Naive thymus-derived CD4-positive, alpha-beta T cell (primary cell): ENCODE results near the gene MC1R. TPM values are rescaled to one million over a fixed set of nuclear protein-coding genes. Genes with fewer than 3 reads are reported as not detected.

Source experiments
- ATAC-seq: fragments of 150-1000 bp; cut with Tn5 transposase; 2 replicates; pipeline ENCODE4 v1.10.0; 2021; ENCODE audit warnings: mild to moderate bottlenecking, moderate library complexity
- CTCF ChIA-PET: fragments of 350-600 bp; sonication (Branson Sonifier 250); formaldehyde crosslinking; loops from one replicate; lab custom pipeline; 2021; ENCODE audit warnings: antibody characterized with exemption; lab: Charles Lee
- POLR2A ChIA-PET: fragments of 350-600 bp; sonication (Branson Sonifier 250); formaldehyde crosslinking; loops from one replicate; lab custom pipeline; 2021; ENCODE audit warnings: antibody characterized with exemption, inconsistent platforms; lab: Charles Lee
- DNase-seq, 9 donors: peaks; one replicate each; pipeline versions ENCODE4 v3.0.0 to v3.0.0-alpha.2; 2020 to 2022; ENCODE audit warnings: mixed read lengths in 1 of 9
- H3K27ac ChIP-seq: one replicate; pipeline ENCODE4 v1.7.0; 2013; ENCODE audit warnings: mild to moderate bottlenecking, low read depth, low read length, moderate library complexity
- H3K27me3 ChIP-seq, 2 donors: one replicate each; pipeline ENCODE4 v1.7.0; 2013; ENCODE audit warnings: low read length in 2 of 2, mild to moderate bottlenecking in 2 of 2, moderate library complexity in 2 of 2; ENCODE audit not compliant: control insufficient read depth in 2 of 2, insufficient read depth in 2 of 2
- H3K36me3 ChIP-seq, 3 experiments: 1 replicate in 2 of 3; 2 replicates in 1 of 3; pipeline ENCODE4 v1.7.0; 2013; ENCODE audit warnings: low read length in 3 of 3, mild to moderate bottlenecking in 3 of 3, moderate library complexity in 1 of 3; ENCODE audit not compliant: insufficient read depth in 3 of 3, control insufficient read depth in 2 of 3
- H3K4me1 ChIP-seq, 2 donors: one replicate each; pipeline ENCODE4 v1.7.0; 2013; ENCODE audit warnings: low read length in 2 of 2, mild to moderate bottlenecking in 2 of 2, moderate library complexity in 1 of 2; ENCODE audit not compliant: control insufficient read depth in 2 of 2, insufficient read depth in 2 of 2
- H3K4me3 ChIP-seq: 2 replicates; pipeline ENCODE4 v1.7.0; 2013; ENCODE audit warnings: mild to moderate bottlenecking, low read length
- H3K9me3 ChIP-seq, 3 experiments: 1 replicate in 2 of 3; 2 replicates in 1 of 3; pipeline ENCODE4 v1.7.0; 2013; ENCODE audit warnings: low read length in 3 of 3; ENCODE audit not compliant: control insufficient read depth in 2 of 3
- H3K27ac Mint-ChIP-seq, 9 donors: one replicate each; pipeline ENCODE4 v1.8.0; 2020 to 2022; ENCODE audit warnings: mixed read lengths in 9 of 9, mild to moderate bottlenecking in 8 of 9, moderate library complexity in 5 of 9, inconsistent platforms in 2 of 9
- H3K27me3 Mint-ChIP-seq, 5 donors: one replicate each; pipeline ENCODE4 v1.8.0; 2021 to 2022; ENCODE audit warnings: mixed read lengths in 5 of 5, mild to moderate bottlenecking in 1 of 5
- H3K36me3 Mint-ChIP-seq, 5 donors: one replicate each; pipeline ENCODE4 v1.8.0; 2020 to 2022; ENCODE audit warnings: mixed read lengths in 5 of 5, mild to moderate bottlenecking in 3 of 5, inconsistent platforms in 1 of 5
- H3K4me1 Mint-ChIP-seq, 7 donors: one replicate each; pipeline ENCODE4 v1.8.0; 2020 to 2022; ENCODE audit warnings: mixed read lengths in 7 of 7, mild to moderate bottlenecking in 3 of 7, inconsistent platforms in 1 of 7
- H3K4me3 Mint-ChIP-seq, 10 donors: one replicate each; pipeline ENCODE4 v1.8.0; 2020 to 2022; ENCODE audit warnings: mild to moderate bottlenecking in 10 of 10, mixed read lengths in 10 of 10, moderate library complexity in 6 of 10, inconsistent platforms in 2 of 10
- H3K9me3 Mint-ChIP-seq, 11 donors: one replicate each; pipeline ENCODE4 v1.8.0; 2020 to 2022; ENCODE audit warnings: mixed read lengths in 11 of 11, mild to moderate bottlenecking in 4 of 11, inconsistent platforms in 1 of 11, moderate library complexity in 1 of 11
- intact Hi-C, 2 donors: fragments of 100-400 bp; cut with micrococcal nuclease; formaldehyde crosslinking; loops; one replicate each; pipeline ENCODE4 v1.15.1; 2023
- polyA plus RNA-seq, 2 donors: library from polyadenylated mRNA; unstranded; fragments of 300-500 nt; fragmentation: Illumina TruSeq; gene quantifications; one replicate each; pipeline ENCODE4 v1.2.3, GENCODE V29; 2021
- total RNA-seq, 6 experiments: library from RNA in 5 of 6; stranded (reverse) in 5 of 6; gene quantifications; 1 replicate in 5 of 6; 2 replicates in 1 of 6; pipeline ENCODE4 v1.2.3 and lab custom pipeline; 2021 to 2026

MC1R gene
- total and polyA plus RNA-seq, 7 experiments from 2014 or later = 0.14 to 13.9 (median 10.5) TPM

- DNase-seq = no peak
- Histone ChIP-seq H3K9me3 (no peaks in the 10 kb centered on the region), H3K27ac (no peak overlapping the region), H3K4me3 (no peak overlapping the region), H3K36me3 (peaks cover 11 to 89% (median 15%) of the 10 kb centered on the region in 3 experiments), H3K27me3 (no peaks in the 10 kb centered on the region), H3K4me1 (peaks cover 0 to 5% of the 10 kb centered on the region in 2 donors)
- peaks cover 2 to 16% (median 11%) of the 10 kb centered on the region in 5 donors for H3K36me3 Mint-ChIP-seq
- H3K4me1 Mint-ChIP-seq = peaks cover 0 to 8% (median 5%) of the 10 kb centered on the region in 7 donors
- ATAC-seq = peak; percentile 22
- ChIA-PET POLR2A (no interaction called here), CTCF (interaction anchor here (0.6 kb wide), 1 partner anchor 134 kb away, joined by 3 read pairs; no protein-coding TSS in a partner anchor)
- intact Hi-C loops = no loop called here
- no peaks in the 10 kb centered on the region for H3K27me3 Mint-ChIP-seq
- no peak overlapping the region for H3K4me3 Mint-ChIP-seq
- no peaks in the 10 kb centered on the region for H3K9me3 Mint-ChIP-seq
- H3K27ac Mint-ChIP-seq = peak overlapping the region in 1 of 9 donors; percentile 57
These were observed 24.8 kb upstream of the MC1R start for GRCh38 chr16:89893642-89894548.

DNA sequence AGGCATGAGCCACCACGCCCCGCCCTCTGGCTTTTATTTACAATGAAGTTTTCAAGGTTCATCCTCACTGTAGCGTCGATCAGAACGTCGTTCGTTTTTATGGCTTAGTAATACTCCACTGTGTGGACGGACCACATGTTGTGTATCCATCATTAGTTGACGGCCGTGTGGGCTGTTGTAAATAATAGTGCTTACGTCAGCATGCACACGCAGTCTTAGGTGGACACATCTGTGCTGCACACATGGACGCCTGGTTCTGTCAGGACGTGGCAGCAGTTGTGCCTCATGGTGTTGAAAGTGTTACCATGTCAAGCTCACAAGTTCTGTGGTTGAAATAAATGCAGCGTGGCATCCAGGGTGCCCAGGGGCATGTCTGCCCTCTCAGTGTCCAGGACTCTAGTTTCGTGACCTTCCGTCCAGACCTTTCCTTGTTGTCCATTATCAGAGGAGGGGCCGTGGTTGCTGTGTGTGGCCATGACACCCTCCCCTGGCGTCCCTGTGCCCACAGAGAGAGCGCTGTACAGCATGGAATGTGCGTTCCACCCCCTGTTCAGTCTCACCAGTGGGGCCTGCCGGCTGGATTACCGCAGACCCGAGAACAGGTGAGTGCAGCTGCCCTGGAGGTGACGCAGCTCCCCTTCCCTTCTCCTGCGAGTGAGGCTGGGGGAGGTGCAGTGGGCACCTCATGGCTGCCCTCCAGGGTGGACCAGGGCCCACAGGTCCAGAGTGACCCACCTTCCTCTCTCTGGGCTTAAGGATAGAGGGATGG lies 23.0 kb upstream of the MC1R start:
- intact Hi-C loops = no loop called here
- ChIA-PET CTCF (no interaction called here), POLR2A (no interaction called here)
- Mint-ChIP-seq H3K36me3 (peaks cover 8 to 24% (median 14%) of the 10 kb centered on the region in 5 donors), H3K27ac (peak overlapping the region in 1 of 9 donors; percentile 10), H3K27me3 (no peaks in the 10 kb centered on the region), H3K4me3 (no peak overlapping the region), H3K4me1 (peaks cover 0 to 3% (median 0%) of the 10 kb centered on the region in 7 donors), H3K9me3 (no peaks in the 10 kb centered on the region)
- DNase-seq = no peak
- Histone ChIP-seq H3K4me1 (no peaks in the 10 kb centered on the region), H3K27me3 (no peaks in the 10 kb centered on the region), H3K9me3 (no peaks in the 10 kb centered on the region), H3K36me3 (peaks cover 18 to 98% (median 19%) of the 10 kb centered on the region in 3 experiments), H3K27ac (no peak overlapping the region), H3K4me3 (no peak overlapping the region)
- ATAC-seq = no peak

DNA sequence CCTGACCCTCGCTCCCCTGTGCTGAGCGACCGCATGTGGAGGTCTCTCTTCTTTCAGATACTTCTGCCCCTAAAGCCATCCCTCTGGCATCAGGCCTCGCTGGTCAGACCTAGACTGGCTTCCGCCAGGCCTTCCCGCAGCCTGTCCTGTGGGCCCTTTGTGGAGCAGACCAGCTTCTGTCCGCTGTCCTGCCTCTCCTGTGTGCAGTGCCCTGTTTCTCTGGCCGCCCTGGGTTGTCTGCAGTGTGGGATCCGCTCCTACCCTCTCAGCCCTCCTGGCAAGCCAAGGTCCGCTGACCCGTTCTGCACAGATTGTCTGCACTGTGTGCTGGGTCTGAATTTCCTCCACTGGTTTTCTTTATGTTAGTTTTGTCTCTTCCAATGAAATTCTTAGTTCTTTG lies 21.5 kb upstream of the MC1R start:
- Histone ChIP-seq H3K4me3 (no peak overlapping the region), H3K9me3 (no peaks in the 10 kb centered on the region), H3K27me3 (no peaks in the 10 kb centered on the region), H3K36me3 (peaks cover 19 to 89% (median 23%) of the 10 kb centered on the region in 3 experiments), H3K27ac (no peak overlapping the region), H3K4me1 (no peaks in the 10 kb centered on the region)
- H3K27ac Mint-ChIP-seq = no peak overlapping the region
- no peak for DNase-seq
- H3K36me3 Mint-ChIP-seq = peaks cover 8 to 19% (median 12%) of the 10 kb centered on the region in 5 donors
- H3K4me1 Mint-ChIP-seq = no peaks in the 10 kb centered on the region
- no peak overlapping the region for H3K4me3 Mint-ChIP-seq
- ATAC-seq = no peak
- ChIA-PET POLR2A (no interaction called here), CTCF (no interaction called here)
- H3K27me3 Mint-ChIP-seq = no peaks in the 10 kb centered on the region
- no peaks in the 10 kb centered on the region for H3K9me3 Mint-ChIP-seq
- intact Hi-C loops = no loop called here

- Histone ChIP-seq H3K36me3 (peaks cover 19 to 83% (median 26%) of the 10 kb centered on the region in 3 experiments), H3K4me1 (no peaks in the 10 kb centered on the region), H3K27ac (no peak overlapping the region), H3K9me3 (no peaks in the 10 kb centered on the region), H3K4me3 (no peak overlapping the region), H3K27me3 (no peaks in the 10 kb centered on the region)
- H3K27me3 Mint-ChIP-seq = no peaks in the 10 kb centered on the region
- H3K4me1 Mint-ChIP-seq = no peaks in the 10 kb centered on the region
- DNase-seq (no peak), ATAC-seq (no peak)
- no peak overlapping the region for H3K4me3 Mint-ChIP-seq
- intact Hi-C loops = no loop called here
- CTCF ChIA-PET = no interaction called here
- POLR2A ChIA-PET = no interaction called here
- H3K36me3 Mint-ChIP-seq = peaks cover 8 to 19% (median 12%) of the 10 kb centered on the region in 5 donors
- no peaks in the 10 kb centered on the region for H3K9me3 Mint-ChIP-seq
- H3K27ac Mint-ChIP-seq = peak overlapping the region in 1 of 9 donors; percentile 21
These were observed 20.3 kb upstream of the MC1R start for GRCh38 chr16:89898201-89898967.

DNA sequence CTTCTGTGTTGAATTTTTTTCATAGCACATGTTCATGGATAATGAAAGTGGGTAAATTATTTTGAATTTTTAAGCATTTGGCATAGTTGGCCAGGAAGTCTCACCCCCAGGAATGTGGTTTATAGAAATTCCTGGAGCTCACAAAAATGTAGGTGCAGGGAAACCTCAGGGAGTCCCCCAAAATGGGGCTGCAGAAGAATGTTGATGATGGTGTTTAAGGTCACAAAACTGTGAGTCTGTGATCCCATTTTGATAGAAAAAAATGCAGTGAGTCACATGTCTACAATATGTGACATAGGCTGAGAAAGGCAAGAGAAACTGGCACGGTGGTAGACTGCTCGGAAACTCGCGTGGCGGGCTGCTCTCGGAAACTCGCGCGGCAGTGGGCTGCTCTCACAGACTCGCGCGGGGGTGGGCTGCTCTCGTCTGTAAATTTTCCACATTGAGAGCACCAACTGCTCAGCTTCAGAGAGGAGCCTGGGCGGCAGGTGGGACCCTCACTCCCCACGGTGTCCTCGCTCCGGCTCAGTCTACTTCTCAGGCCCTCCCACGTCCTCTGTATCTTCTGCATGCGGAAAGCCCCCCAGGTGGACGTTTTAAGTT lies 18.7 kb upstream of the MC1R start:
- no peaks in the 10 kb centered on the region for H3K4me1 Mint-ChIP-seq
- H3K27ac Mint-ChIP-seq = peak overlapping the region in 3 of 9 donors; percentile 23 to 72 (median 49)
- no peaks in the 10 kb centered on the region for H3K27me3 ChIP-seq
- no peaks in the 10 kb centered on the region for H3K27me3 Mint-ChIP-seq
- no peak overlapping the region for H3K4me3 Mint-ChIP-seq
- ChIA-PET POLR2A (no interaction called here), CTCF (no interaction called here)
- no peaks in the 10 kb centered on the region for H3K9me3 Mint-ChIP-seq
- ATAC-seq = no peak
- no peaks in the 10 kb centered on the region for H3K4me1 ChIP-seq
- H3K36me3 Mint-ChIP-seq = peaks cover 8 to 19% (median 12%) of the 10 kb centered on the region in 5 donors
- H3K27ac ChIP-seq = no peak overlapping the region
- intact Hi-C loops = no loop called here
- H3K4me3 ChIP-seq = no peak overlapping the region
- H3K36me3 ChIP-seq = peaks cover 19 to 82% (median 26%) of the 10 kb centered on the region in 3 experiments
- H3K9me3 ChIP-seq = no peaks in the 10 kb centered on the region
- DNase-seq = no peak

DNA sequence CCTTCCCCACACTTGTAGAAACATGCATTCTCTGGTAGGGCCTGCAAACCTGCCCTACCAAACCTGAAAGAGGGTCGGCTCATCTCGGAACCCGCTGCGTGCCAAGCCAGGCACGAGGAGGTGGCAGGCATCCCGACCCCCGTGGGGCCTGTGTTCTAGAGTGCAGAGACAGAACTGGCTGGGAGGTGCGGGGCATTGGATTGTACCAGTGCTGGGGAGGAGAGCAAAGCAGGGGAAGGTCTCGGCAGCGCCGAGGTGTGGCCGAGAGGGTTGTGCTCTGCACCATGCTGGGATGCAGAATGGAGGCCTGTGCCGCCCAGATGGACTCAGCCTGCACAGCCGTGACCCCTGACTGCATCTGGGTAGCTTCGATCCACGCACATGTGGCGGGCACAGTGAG lies 17.8 kb upstream of the MC1R start:
- no peaks in the 10 kb centered on the region for H3K9me3 ChIP-seq
- no peaks in the 10 kb centered on the region for H3K27me3 Mint-ChIP-seq
- intact Hi-C loops = no loop called here
- ATAC-seq (no peak), DNase-seq (no peak)
- no peaks in the 10 kb centered on the region for H3K9me3 Mint-ChIP-seq
- POLR2A ChIA-PET = no interaction called here
- H3K36me3 ChIP-seq = peaks cover 16 to 82% (median 28%) of the 10 kb centered on the region in 3 experiments
- no peak overlapping the region for H3K4me3 ChIP-seq
- H3K4me3 Mint-ChIP-seq = no peak overlapping the region
- H3K27ac ChIP-seq = no peak overlapping the region
- H3K27me3 ChIP-seq = no peaks in the 10 kb centered on the region
- H3K4me1 Mint-ChIP-seq = no peaks in the 10 kb centered on the region
- CTCF ChIA-PET = no interaction called here
- peaks cover 8 to 19% (median 10%) of the 10 kb centered on the region in 5 donors for H3K36me3 Mint-ChIP-seq
- H3K27ac Mint-ChIP-seq = peak overlapping the region in 2 of 9 donors; percentile 19 to 65
- H3K4me1 ChIP-seq = no peaks in the 10 kb centered on the region
